NCI-H2107 treated with DMSO at 0.1 percent for 48 hours (cell line): Measurements from ENCODE around the gene CCDC88B.

Experiments used
- DNase-seq: peaks from one replicate; lab custom pipeline; 2025; ENCODE audit not compliant: unreplicated experiment; lab: John Stamatoyannopoulos, UW

CCDC88B gene

GRCh38 chr11:64339754-64340408, at the start of gene CCDC88B:
Gene CCDC88B, plus strand, starts transcription at chr11:64340204. Its CDS starts 63 bp downstream, at chr11:64340267.
- DNase-seq = no peak

GRCh38 chr11:64290352-64291261, 49.4 kb upstream of the CCDC88B start:
- DNase-seq = no peak

GRCh38 chr11:64291262-64291751, 48.7 kb upstream of the CCDC88B start, which contains the start of gene KCNK4:
Gene KCNK4, plus strand, starts transcription at chr11:64291302. Its CDS starts 1,717 bp downstream, at chr11:64293019.
- no peak for DNase-seq

GRCh38 chr11:64291752-64292459, 48.1 kb upstream of the CCDC88B start:
- no peak for DNase-seq

GRCh38 chr11:64292460-64293254, 47.3 kb upstream of the CCDC88B start:
- DNase-seq = no peak

GRCh38 chr11:64294774-64295173, 45.2 kb upstream of the CCDC88B start:
- no peak for DNase-seq

- no peak for DNase-seq
Observed at GRCh38 chr11:64295760-64296159, 44.2 kb upstream of the CCDC88B start.

GRCh38 chr11:64296236-64296635, 43.8 kb upstream of the CCDC88B start:
- no peak for DNase-seq

- no peak for DNase-seq
Observed at GRCh38 chr11:64296830-64297698, 42.9 kb upstream of the CCDC88B start.

- peak; percentile 11 for DNase-seq
Observed at GRCh38 chr11:64297699-64298358, 42.2 kb upstream of the CCDC88B start.

GRCh38 chr11:64298966-64299846, 40.8 kb upstream of the CCDC88B start:
- no peak for DNase-seq

- DNase-seq = no peak
Observed at GRCh38 chr11:64299847-64300648, 40.0 kb upstream of the CCDC88B start, which contains the start of gene CATSPERZ. Gene CATSPERZ, plus strand, starts transcription at chr11:64300358. Its CDS starts 53 bp downstream, at chr11:64300411.

GRCh38 chr11:64303109-64304031, 36.6 kb upstream of the CCDC88B start:
- DNase-seq = no peak

GRCh38 chr11:64304032-64304315, 36.0 kb upstream of the CCDC88B start:
- no peak for DNase-seq

- peak; percentile 86 for DNase-seq
Observed at GRCh38 chr11:64304316-64305072, 35.5 kb upstream of the CCDC88B start.
